HG03135 (cell line): ENCODE results near the gene POLR2L.

Experiments used
- ATAC-seq: cut with Tn5 transposase; IDR thresholded peaks from one replicate; pipeline ENCODE4 v1.9.1; 2021; ENCODE audit warnings: mild to moderate bottlenecking, moderate library complexity; ENCODE audit not compliant: unreplicated experiment

The POLR2L gene

GRCh38 chr11:797296-798092 lies 44.8 kb downstream of the POLR2L start:
- ATAC-seq = peak; percentile 40

- no peak for ATAC-seq
These were observed 45.6 kb downstream of the POLR2L start for GRCh38 chr11:796565-797295.

- no peak for ATAC-seq
These were observed 46.4 kb downstream of the POLR2L start for GRCh38 chr11:795634-796564.

- ATAC-seq = no peak
These were observed 47.3 kb downstream of the POLR2L start for GRCh38 chr11:794766-795633.

GRCh38 chr11:794013-794765 lies 48.1 kb downstream of the POLR2L start:
- ATAC-seq = no peak

- no peak for ATAC-seq
These were observed 48.8 kb downstream of the POLR2L start for GRCh38 chr11:793556-793955.

- no peak for ATAC-seq
These were observed 49.5 kb downstream of the POLR2L start for GRCh38 chr11:792873-793272.

- ATAC-seq = no peak
These were observed 49.9 kb downstream of the POLR2L start for GRCh38 chr11:792535-792821.

- ATAC-seq = no peak
These were observed 50.4 kb downstream of the POLR2L start for GRCh38 chr11:791658-792534.

GRCh38 chr11:790721-791564 lies 51.4 kb downstream of the POLR2L start:
- ATAC-seq = no peak

- ATAC-seq = no peak
These were observed 52.4 kb downstream of the POLR2L start, which contains the start of gene CEND1 for GRCh38 chr11:789943-790342. Gene CEND1 (minus strand): TSS chr11:790090. CDS start chr11:788576, 1,514 bp downstream.
